HPDE6-E6E7 (cell line): ENCODE data around the gene ATOH8.
A peak's percentile ranks its signal among the peaks of the same experiment; 100 is the strongest.

Experiments
- DNase-seq: peaks from one replicate; pipeline ENCODE4 v3.0.0; 2011; ENCODE audit warnings: missing footprints; ENCODE audit errors: extremely low spot score

Gene ATOH8

GRCh38 chr2:85800586-85800985, 46.8 kb downstream of the ATOH8 start:
- DNase-seq = no peak

- DNase-seq = no peak
These were observed 48.1 kb downstream of the ATOH8 start for GRCh38 chr2:85801871-85802270.

GRCh38 chr2:85802354-85803103, 48.7 kb downstream of the ATOH8 start:
- no peak for DNase-seq

- DNase-seq = no peak
These were observed 50.1 kb downstream of the ATOH8 start for GRCh38 chr2:85803704-85804425.

- DNase-seq = no peak
These were observed 50.8 kb downstream of the ATOH8 start for GRCh38 chr2:85804583-85804982.

GRCh38 chr2:85806358-85807118, 52.7 kb downstream of the ATOH8 start:
- DNase-seq = no peak

- DNase-seq = no peak
These were observed 54.0 kb downstream of the ATOH8 start for GRCh38 chr2:85807756-85808155.

- no peak for DNase-seq
These were observed 56.8 kb downstream of the ATOH8 start for GRCh38 chr2:85810371-85811179.

GRCh38 chr2:85811180-85812093, 57.6 kb downstream of the ATOH8 start:
- no peak for DNase-seq

- DNase-seq = no peak
These were observed 58.4 kb downstream of the ATOH8 start for GRCh38 chr2:85812094-85812735.

- no peak for DNase-seq
These were observed 59.6 kb downstream of the ATOH8 start for GRCh38 chr2:85813211-85813981.

- DNase-seq = peak; percentile 93
These were observed 60.4 kb downstream of the ATOH8 start for GRCh38 chr2:85813982-85814801.

GRCh38 chr2:85814802-85815550, 61.2 kb downstream of the ATOH8 start:
- DNase-seq = no peak

- DNase-seq = no peak
These were observed 66.2 kb downstream of the ATOH8 start for GRCh38 chr2:85819811-85820510.

GRCh38 chr2:85822766-85823165, 69.0 kb downstream of the ATOH8 start:
- DNase-seq = no peak

- DNase-seq = no peak
These were observed 70.2 kb downstream of the ATOH8 start for GRCh38 chr2:85823951-85824350.
